Upper lobe of left lung (tissue), 6 donors: ENCODE results near the gene DIP2C. TPM values are rescaled to one million over a fixed set of nuclear protein-coding genes. Genes with fewer than 3 reads are reported as not detected.

Experiments
- ATAC-seq, 2 donors: fragments of 200-7000 bp; cut with Tn5 transposase; one replicate each; pipeline ENCODE4 v1.9.1; 2022; ENCODE audit warnings: mild to moderate bottlenecking in 2 of 2, moderate library complexity in 2 of 2; ENCODE audit not compliant: low FRiP score in 2 of 2
- DNase-seq, 2 donors: peaks; one replicate each; pipeline ENCODE4 v3.0.0-alpha.2; 2019 to 2020
- H3K27ac ChIP-seq, 4 donors: fragments of 200-600 bp; sonication (generic); one replicate each; pipeline ENCODE4 v1.5.1; 2016 to 2019
- H3K27me3 ChIP-seq, 4 donors: fragments of 200-600 bp; sonication (generic); one replicate each; pipeline ENCODE4 v1.5.1; 2017 to 2019
- H3K36me3 ChIP-seq, 4 donors: fragments of 200-600 bp; sonication (generic); one replicate each; pipeline ENCODE4 v1.5.1; 2016 to 2019
- H3K4me1 ChIP-seq, 4 donors: fragments of 200-600 bp; sonication (generic); one replicate each; pipeline ENCODE4 v1.5.1; 2018 to 2019
- H3K4me3 ChIP-seq, 4 donors: fragments of 200-600 bp; sonication (generic); one replicate each; pipeline ENCODE4 v1.5.1; 2017 to 2019; ENCODE audit warnings: mild to moderate bottlenecking in 2 of 4, moderate library complexity in 1 of 4
- H3K9me3 ChIP-seq, 4 donors: fragments of 200-600 bp; sonication (generic); one replicate each; pipeline ENCODE4 v1.5.1; 2018 to 2019
- CTCF ChIP-seq, 6 experiments: fragments of 450-650 bp in 4 of 6; fragments of 200-600 bp in 2 of 6; sonication (generic) in 2 of 6; IDR thresholded peaks; one replicate each; pipeline ENCODE4 v1.5.1; 2016 to 2019; ENCODE audit warnings: antibody characterized with exemption in 6 of 6
- EP300 ChIP-seq, 4 donors: sonication (generic); formaldehyde crosslinking; IDR thresholded peaks; one replicate each; pipeline ENCODE4 v1.5.1; 2017; ENCODE audit warnings: antibody characterized with exemption in 4 of 4, control low read depth in 2 of 4
- POLR2A ChIP-seq, 4 donors: fragments of 450-650 bp; IDR thresholded peaks; one replicate each; pipeline ENCODE4 v1.5.1; 2016 to 2017; ENCODE audit warnings: antibody characterized with exemption in 4 of 4, mild to moderate bottlenecking in 2 of 4
- POLR2AphosphoS5 ChIP-seq, 2 donors: sonication (generic); formaldehyde crosslinking; IDR thresholded peaks; one replicate each; pipeline ENCODE4 v1.5.1; 2017; ENCODE audit warnings: antibody characterized with exemption in 2 of 2
- WGBS, 2 donors: methylation state at CpG; one replicate each; pipeline ENCODE4 v1.1.5; 2017 to 2018; 5-methylcytosine and 5-hydroxymethylcytosine counted together
- total RNA-seq, 6 donors: library from RNA; depleted of rRNA in 4 of 6; stranded (reverse); fragments of >200 nt in 4 of 6; gene quantifications; one replicate each; pipeline versions ENCODE4 v1.1.0 to v1.2.1, GENCODE V29; 2016 to 2021
- donor health status: DM: no; HTN: no; CAD: no; lungs with moderate emphysema.
- donor health status: DM: no; HTN: yes; CAD: no; lungs with severe emphysema.

The DIP2C gene
- total RNA-seq, 6 donors from 2014 or later = 11.6 to 32.5 (median 14.7) TPM

GRCh38 chr10:422241-422640, 267.2 kb downstream of the DIP2C start:
- Histone ChIP-seq H3K9me3 (no peaks in the 10 kb centered on the region), H3K36me3 (peaks cover 0 to 22% (median 4%) of the 10 kb centered on the region in 4 donors), H3K27me3 (no peaks in the 10 kb centered on the region), H3K4me3 (no peak overlapping the region), H3K4me1 (no peaks in the 10 kb centered on the region), H3K27ac (no peak overlapping the region)
- DNase-seq (no peak), ATAC-seq (no peak)
- 84 to 85% methylated on average over 11 of the region's 11 CpGs for WGBS, 2 donors
- no peak for TF ChIP-seq POLR2A (IDR thresholded peaks at IDR 0.05)
- TF ChIP-seq CTCF (IDR thresholded peaks at IDR 0.05) = no peak
- no peak for TF ChIP-seq EP300 (IDR thresholded peaks at IDR 0.05)
- TF ChIP-seq POLR2AphosphoS5 (IDR thresholded peaks at IDR 0.05) = no peak

- H3K4me3 ChIP-seq = no peak overlapping the region
- 84% methylated on average over 8 of the region's 8 CpGs for WGBS, 2 donors
- no peaks in the 10 kb centered on the region for H3K27me3 ChIP-seq
- H3K4me1 ChIP-seq = no peaks in the 10 kb centered on the region
- H3K27ac ChIP-seq = no peak overlapping the region
- no peak for ATAC-seq
- peaks cover 0 to 22% (median 4%) of the 10 kb centered on the region in 4 donors for H3K36me3 ChIP-seq
- no peaks in the 10 kb centered on the region for H3K9me3 ChIP-seq
- DNase-seq = no peak
- no peak for TF ChIP-seq POLR2AphosphoS5 (IDR thresholded peaks at IDR 0.05)
- no peak for TF ChIP-seq POLR2A (IDR thresholded peaks at IDR 0.05)
- no peak for TF ChIP-seq EP300 (IDR thresholded peaks at IDR 0.05)
- no peak for TF ChIP-seq CTCF (IDR thresholded peaks at IDR 0.05)
These were observed 268.3 kb downstream of the DIP2C start for GRCh38 chr10:421170-421569.

- WGBS, 2 donors = 92 to 95% methylated on average over 45 to 46 of the region's 46 CpGs
- peaks cover 0 to 25% (median 4%) of the 10 kb centered on the region in 4 donors for H3K36me3 ChIP-seq
- H3K4me1 ChIP-seq = no peaks in the 10 kb centered on the region
- H3K4me3 ChIP-seq = no peak overlapping the region
- no peak for ATAC-seq
- TF ChIP-seq EP300 (IDR thresholded peaks at IDR 0.05) (no peak), POLR2AphosphoS5 (IDR thresholded peaks at IDR 0.05) (no peak), POLR2A (IDR thresholded peaks at IDR 0.05) (no peak), CTCF (IDR thresholded peaks at IDR 0.05) (no peak)
- no peak overlapping the region for H3K27ac ChIP-seq
- H3K9me3 ChIP-seq = no peaks in the 10 kb centered on the region
- H3K27me3 ChIP-seq = no peaks in the 10 kb centered on the region
- DNase-seq = peak in 1 of 2 donors; percentile 75
These were observed 269.0 kb downstream of the DIP2C start for GRCh38 chr10:420154-421121.

- ATAC-seq = no peak
- no peaks in the 10 kb centered on the region for H3K4me1 ChIP-seq
- TF ChIP-seq CTCF (IDR thresholded peaks at IDR 0.05) (no peak), POLR2A (IDR thresholded peaks at IDR 0.05) (no peak), EP300 (IDR thresholded peaks at IDR 0.05) (no peak), POLR2AphosphoS5 (IDR thresholded peaks at IDR 0.05) (no peak)
- no peak overlapping the region for H3K27ac ChIP-seq
- no peak overlapping the region for H3K4me3 ChIP-seq
- peaks cover 0 to 34% (median 5%) of the 10 kb centered on the region in 4 donors for H3K36me3 ChIP-seq
- no peaks in the 10 kb centered on the region for H3K27me3 ChIP-seq
- no peak for DNase-seq
- H3K9me3 ChIP-seq = no peaks in the 10 kb centered on the region
- WGBS, 2 donors = 94 to 96% methylated on average over 19 of the region's 19 CpGs
These were observed 270.6 kb downstream of the DIP2C start for GRCh38 chr10:418894-419293.
